Measurements from ENCODE around the gene DEGS1.

DEGS1 gene

GRCh38 chr1:224182866-224183590 lies at the start of gene DEGS1:
Gene DEGS1, plus strand, starts transcription at chr1:224183240. Its CDS starts 97 bp downstream, at chr1:224183337.
- peak; percentile 79 for DNase-seq

DNA sequence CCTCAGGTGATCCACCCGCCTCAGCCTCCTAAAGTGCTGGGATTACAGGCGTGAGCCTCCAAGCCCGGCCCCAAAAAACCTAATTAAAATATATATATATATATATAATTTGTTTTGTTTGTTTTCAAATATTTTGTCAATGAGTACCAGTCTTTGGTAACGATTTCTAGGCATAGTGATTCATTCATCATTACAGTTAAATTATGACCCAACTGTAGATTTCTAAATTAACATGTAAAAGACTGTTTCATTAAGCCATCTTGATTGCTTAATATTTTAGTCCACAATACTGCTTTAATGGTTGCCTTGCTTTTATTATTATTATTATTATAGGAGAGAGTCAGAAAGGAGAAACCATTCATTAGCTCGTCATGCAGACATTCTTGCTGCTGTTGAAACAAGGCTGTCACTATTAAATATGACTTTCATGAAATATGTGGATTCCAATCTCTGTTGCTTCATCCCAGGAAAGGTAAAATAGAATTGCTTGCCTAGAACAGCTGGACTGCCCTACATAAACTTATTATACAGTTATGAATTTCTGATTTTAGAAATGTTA lies 49.2 kb upstream of the DEGS1 start:
- DNase-seq: no peak

- no peak for DNase-seq
Measured at GRCh38 chr1:224137518-224137917, 45.5 kb upstream of the DEGS1 start.

GRCh38 chr1:224138198-224138597 lies 44.8 kb upstream of the DEGS1 start:
- no peak for DNase-seq

DNA sequence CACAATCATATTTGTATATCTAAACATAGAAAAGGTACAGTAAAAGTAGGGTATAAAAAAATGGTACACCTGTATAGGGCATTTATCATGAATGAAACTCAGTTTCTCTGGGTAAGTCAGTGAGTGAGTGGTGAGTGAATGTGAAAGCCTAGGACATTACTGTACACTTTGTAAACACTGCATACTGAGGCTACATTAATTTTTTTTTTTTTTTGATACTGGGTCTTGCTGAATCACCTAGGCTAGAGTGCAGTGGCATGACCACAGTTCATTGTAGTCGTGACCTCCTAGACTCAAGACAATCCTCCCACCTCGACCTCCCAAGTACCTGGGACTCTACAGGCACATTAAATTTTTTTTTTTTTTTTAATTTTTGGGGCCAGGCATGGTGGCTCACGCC lies 41.3 kb upstream of the DEGS1 start:
- no peak for DNase-seq

GRCh38 chr1:224149709-224150108 lies 33.3 kb upstream of the DEGS1 start:
- DNase-seq: no peak

GRCh38 chr1:224151117-224151516 lies 31.9 kb upstream of the DEGS1 start:
- DNase-seq: no peak

- no peak for DNase-seq
Measured at GRCh38 chr1:224157316-224157715, 25.7 kb upstream of the DEGS1 start.

DNA sequence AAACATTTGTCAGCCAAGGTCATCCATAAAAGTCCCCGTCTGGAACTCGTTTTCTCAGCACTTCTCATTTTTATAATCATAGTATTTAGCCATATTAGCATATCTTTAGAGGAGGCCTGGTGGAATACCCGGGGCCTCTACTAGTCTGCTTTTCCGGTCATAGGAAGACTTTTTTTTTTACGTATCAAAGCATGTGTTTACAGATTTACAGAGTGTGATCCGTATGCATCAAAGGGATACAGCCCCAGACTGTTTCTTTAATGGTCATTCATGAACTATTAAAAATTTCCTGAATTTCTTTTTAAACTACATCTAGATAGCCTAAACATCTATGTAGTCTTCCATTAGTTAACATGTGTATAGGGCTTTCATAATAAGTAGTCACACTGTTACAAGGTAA lies 23.5 kb upstream of the DEGS1 start:
- DNase-seq: no peak

DNA sequence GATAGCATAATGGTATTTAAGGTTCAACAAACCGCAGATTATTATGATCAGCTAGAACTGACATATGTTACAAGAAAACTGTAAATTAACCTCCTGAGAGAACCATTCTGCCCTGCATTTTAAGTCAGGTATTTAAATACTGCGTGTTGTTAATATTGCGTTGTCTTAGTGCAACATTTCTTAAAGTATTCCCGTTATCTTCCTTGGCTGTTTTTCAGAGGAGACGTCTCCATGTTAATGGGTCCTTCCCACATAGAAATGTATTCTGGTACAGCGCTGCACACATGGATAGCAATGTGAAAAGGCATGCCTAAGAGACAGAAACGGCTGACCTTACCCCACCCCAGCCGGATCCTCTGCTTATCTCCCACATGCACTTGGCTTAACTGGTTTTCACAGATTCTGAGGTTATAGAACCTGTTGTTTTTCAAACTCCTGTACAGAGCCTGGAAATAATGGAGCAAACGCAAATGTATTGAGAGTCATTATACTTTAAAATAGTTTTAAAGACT lies 22.8 kb upstream of the DEGS1 start:
- DNase-seq: no peak

DNA sequence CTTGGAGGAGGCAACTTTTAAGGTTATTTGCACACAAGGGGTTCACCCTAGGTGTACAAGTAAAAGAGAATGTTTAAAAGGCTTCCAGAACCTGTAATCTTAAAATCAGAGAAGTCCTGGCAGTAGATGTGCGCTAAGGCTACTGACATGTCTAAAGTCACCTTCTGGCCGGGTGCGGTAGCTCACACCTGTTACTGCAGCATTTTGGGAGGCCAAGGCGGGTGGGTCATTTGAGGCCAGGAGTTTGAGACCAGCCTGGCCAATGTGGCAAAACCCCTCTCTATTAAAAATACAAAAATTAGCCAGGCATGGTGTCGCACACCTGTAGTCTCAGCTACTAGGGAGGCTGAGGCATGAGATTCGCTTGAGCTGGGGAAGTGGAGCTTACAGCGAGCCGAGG lies 20.3 kb upstream of the DEGS1 start:
- no peak for DNase-seq

- DNase-seq: no peak
Measured at GRCh38 chr1:224163311-224163710, 19.7 kb upstream of the DEGS1 start.

- no peak for DNase-seq
Measured at GRCh38 chr1:224168859-224169380, 14.1 kb upstream of the DEGS1 start.

DNA sequence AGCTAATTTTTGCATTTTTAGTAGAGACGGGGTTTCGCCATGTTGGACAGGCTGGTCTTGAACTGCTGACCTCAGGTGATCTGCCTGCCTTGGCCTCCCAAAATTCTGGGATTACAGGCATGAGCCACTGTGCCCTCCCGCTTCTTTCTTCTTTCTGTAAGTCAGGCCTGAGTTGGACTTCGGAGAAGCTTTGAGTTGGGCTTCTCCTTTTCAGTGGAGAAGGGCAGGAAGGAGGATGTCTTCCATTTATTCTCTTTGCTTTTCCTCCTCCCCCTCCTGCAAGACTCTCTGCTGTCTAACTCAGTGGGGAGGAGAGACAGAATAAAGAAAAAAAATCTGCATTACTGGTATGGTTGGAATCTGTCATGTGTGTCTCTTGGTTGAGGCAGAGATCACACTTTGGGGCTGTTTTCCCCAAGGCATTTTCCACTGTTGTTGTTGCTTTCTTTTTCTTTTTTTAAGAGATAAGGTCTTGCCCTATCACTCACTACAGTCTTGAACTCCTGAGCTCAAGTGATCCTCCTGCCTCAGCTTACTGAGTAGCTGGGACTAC lies 13.2 kb upstream of the DEGS1 start:
- no peak for DNase-seq

DNA sequence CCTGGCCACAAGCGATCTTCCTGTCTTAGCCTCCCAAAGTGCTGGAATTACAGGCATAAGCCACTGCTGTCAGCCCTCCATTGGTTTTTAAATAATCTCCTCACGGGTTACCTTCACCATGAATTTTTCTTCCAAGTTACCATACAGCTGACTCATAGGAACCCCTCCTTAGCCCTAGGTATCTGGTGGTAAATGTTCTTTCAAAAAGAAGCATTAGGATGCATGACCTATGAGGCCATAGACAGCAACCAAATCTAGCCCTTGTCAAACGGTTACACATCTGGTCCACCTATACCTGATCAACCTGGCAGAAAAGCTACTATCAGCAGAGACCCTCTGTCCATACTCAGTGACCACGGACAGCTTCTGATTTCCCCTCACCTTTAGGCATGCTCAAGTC lies 12.7 kb upstream of the DEGS1 start:
- no peak for DNase-seq

DNA sequence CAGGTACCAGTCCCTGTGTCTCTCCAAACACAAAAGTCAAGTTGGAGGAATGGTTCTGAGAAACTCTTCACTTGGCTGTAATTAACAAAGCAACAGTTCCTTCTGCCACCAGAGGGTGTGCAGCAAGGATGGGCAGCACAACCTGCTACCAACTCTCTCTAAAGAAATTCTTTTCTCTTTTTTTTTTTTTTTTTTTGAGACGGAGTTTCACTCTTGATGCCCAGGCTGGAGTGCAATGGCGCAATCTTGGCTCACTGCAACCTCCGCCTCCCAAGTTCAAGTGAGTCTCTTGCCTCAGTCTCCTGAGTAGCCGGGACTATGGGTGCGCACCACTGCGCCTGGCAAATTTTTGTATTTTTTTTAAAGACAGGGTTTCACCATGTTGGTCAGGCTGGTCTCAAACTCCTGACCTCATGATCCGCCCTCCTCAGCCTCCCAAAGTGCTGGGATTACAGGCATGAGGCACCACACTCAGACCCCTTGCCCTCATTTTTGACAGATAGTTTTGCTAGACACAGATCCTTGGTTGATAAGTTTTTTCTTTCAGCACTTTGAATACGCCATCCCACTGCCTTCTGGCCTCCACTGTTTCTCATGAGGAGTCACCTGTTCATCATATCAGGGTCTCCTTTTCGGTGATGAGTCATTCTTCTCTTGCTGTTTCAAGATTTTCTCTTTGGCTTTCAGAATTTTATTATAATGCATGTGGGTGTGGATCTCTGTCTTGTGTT lies 12.1 kb upstream of the DEGS1 start:
- no peak for DNase-seq

GRCh38 chr1:224172229-224172628 lies 10.8 kb upstream of the DEGS1 start:
- no peak for DNase-seq

GRCh38 chr1:224173523-224173922 lies 9.5 kb upstream of the DEGS1 start:
- no peak for DNase-seq

DNA sequence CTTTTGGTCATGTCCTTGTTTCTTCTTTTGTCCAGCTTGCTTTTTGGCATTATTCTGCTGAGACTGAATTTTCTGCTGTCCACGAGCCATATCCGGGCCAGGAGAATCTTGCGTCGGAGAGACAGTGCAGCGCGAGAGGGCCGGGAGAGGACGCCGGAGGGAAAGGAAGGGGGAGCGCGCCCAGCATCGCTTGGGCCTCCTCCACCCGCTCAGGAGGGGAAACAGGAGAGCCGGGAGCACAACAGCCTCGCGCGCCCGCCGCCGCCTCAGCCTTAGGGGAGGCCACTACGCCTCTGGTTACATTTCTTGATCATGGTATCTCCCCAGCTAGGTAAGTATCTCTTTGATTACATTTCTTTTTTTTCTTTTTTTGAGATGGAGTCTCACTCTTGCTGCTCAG lies 7.4 kb upstream of the DEGS1 start:
- no peak for DNase-seq

DNA sequence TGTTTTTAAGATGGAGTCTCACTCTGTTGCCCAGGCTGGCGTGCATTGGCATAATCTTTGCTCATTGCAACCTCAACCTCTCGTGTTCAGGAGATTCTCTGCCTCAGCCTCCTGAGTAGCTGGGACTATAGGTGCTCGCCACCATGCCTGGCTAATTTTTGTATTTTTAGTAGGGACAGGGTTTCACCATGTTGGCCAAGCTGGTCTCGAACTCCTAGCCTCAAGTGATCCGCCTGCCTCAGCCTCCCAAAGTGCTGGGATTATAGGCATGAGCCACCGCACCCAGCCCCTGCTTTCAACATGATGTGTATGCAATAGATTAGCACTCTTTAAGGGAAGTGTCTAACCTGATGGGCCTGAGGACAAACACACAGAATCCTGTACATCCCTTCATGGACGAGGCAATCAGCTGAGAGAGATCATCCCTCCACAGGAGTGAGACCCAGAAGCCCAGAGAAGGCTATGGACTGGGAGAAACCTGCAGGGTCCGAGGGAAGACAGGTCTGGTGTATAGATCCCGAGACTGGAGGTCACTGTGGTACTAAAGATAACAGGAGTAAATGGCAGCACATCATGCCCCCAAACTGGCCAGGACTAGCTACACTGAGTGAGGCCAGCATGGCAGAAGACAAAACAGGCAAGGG lies 5.6 kb upstream of the DEGS1 start:
- no peak for DNase-seq

GRCh38 chr1:224178894-224179293 lies 4.1 kb upstream of the DEGS1 start:
- no peak for DNase-seq

DNA sequence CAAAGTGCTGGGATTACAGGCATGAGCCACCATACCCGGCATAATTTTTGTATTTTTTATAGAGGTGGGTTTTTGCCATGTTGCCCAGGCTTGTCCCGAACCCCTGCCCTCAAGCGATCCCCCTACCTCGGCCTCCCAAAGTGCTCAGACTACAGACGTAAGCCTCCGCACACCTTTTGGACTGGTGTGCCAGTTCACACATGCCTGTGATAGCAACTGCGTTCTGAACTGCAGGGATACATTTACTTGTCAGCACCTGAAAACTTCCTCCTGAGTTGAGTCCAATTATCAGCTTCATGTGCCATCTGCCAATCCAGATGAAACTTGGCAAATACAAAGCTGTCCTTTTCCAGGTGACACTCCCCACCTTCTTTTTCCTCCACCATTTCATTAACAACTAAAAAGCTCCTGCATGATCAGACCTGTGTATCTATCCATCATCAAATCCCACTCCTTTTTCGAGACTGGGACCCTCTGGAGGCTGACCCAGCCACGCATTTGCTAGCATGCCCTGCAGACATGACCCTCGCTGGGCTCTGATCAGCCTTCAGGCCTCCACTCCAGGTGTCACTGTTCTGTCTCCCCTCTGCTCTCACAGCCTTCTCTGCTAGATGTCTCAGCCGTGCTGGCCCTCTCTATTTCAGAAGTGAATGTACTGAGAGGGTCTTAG lies 2.1 kb upstream of the DEGS1 start:
- no peak for DNase-seq

DNA sequence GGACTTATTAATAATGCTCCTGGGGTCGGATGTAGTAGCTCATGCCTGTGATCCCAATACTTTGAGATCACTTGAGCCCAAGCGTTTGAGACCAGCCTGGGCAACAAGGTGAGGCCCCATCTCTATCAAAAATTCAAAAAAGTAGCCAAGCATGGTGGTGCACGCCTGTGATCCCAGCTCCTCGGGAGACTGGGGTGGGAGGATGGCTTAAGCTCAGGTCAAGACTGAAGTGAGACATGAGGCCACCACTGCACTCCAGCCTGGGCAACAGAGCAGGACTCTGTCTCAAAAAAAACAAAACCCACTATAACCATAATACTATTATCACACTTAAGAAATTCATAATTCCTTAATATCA lies 1.6 kb upstream of the DEGS1 start:
- no peak for DNase-seq
